ENCODE results near the gene RTEL1. TPM values are rescaled to one million over a fixed set of nuclear protein-coding genes. Genes with fewer than 3 reads are reported as not detected.

RTEL1 gene
- total and polyA plus RNA-seq, 9 of the 15 experiments (the other 6 are each of a cell fraction or from before 2014, with no cell fraction given): 0.36 to 61.0 (median 17.9) TPM

GRCh38 chr20:63657260-63657936 lies 714 bp upstream of the RTEL1 start (continued):
- TF ChIP-seq ZBTB11 (CRISPR knock-in tag; IDR thresholded peaks at IDR 0.05) (peak in 1 of 3 experiments; percentile 95; a peak in 2 of 6 replicates), CREB3 (tag; conservative IDR thresholded peaks at IDR 0.05; ENCODE audit: low read depth) (0 out of 2 replicates have a peak, but pooled peaks have one; percentile 28), SIN3A (IDR thresholded peaks at IDR 0.05; ENCODE audit: borderline replicate concordance in 2 of 2, control insufficient read depth in 1 of 2, low read depth in 2 of 2, low read length in 2 of 2) (peak in 1 of 2 experiments; percentile 30; a peak in 2 of 4 replicates), TBP (optimal IDR thresholded peaks at IDR 0.05; ENCODE audit: low read depth, low read length) (peak; percentile 9), ELK3 (CRISPR knock-in tag; IDR thresholded peaks at IDR 0.05) (no peak), MAZ (CRISPR knock-in tag; conservative IDR thresholded peaks at IDR 0.05 in 1 of 2, IDR thresholded peaks at IDR 0.05 in 1 of 2) (no peak)
- TF ChIP-seq, protein P1, sequence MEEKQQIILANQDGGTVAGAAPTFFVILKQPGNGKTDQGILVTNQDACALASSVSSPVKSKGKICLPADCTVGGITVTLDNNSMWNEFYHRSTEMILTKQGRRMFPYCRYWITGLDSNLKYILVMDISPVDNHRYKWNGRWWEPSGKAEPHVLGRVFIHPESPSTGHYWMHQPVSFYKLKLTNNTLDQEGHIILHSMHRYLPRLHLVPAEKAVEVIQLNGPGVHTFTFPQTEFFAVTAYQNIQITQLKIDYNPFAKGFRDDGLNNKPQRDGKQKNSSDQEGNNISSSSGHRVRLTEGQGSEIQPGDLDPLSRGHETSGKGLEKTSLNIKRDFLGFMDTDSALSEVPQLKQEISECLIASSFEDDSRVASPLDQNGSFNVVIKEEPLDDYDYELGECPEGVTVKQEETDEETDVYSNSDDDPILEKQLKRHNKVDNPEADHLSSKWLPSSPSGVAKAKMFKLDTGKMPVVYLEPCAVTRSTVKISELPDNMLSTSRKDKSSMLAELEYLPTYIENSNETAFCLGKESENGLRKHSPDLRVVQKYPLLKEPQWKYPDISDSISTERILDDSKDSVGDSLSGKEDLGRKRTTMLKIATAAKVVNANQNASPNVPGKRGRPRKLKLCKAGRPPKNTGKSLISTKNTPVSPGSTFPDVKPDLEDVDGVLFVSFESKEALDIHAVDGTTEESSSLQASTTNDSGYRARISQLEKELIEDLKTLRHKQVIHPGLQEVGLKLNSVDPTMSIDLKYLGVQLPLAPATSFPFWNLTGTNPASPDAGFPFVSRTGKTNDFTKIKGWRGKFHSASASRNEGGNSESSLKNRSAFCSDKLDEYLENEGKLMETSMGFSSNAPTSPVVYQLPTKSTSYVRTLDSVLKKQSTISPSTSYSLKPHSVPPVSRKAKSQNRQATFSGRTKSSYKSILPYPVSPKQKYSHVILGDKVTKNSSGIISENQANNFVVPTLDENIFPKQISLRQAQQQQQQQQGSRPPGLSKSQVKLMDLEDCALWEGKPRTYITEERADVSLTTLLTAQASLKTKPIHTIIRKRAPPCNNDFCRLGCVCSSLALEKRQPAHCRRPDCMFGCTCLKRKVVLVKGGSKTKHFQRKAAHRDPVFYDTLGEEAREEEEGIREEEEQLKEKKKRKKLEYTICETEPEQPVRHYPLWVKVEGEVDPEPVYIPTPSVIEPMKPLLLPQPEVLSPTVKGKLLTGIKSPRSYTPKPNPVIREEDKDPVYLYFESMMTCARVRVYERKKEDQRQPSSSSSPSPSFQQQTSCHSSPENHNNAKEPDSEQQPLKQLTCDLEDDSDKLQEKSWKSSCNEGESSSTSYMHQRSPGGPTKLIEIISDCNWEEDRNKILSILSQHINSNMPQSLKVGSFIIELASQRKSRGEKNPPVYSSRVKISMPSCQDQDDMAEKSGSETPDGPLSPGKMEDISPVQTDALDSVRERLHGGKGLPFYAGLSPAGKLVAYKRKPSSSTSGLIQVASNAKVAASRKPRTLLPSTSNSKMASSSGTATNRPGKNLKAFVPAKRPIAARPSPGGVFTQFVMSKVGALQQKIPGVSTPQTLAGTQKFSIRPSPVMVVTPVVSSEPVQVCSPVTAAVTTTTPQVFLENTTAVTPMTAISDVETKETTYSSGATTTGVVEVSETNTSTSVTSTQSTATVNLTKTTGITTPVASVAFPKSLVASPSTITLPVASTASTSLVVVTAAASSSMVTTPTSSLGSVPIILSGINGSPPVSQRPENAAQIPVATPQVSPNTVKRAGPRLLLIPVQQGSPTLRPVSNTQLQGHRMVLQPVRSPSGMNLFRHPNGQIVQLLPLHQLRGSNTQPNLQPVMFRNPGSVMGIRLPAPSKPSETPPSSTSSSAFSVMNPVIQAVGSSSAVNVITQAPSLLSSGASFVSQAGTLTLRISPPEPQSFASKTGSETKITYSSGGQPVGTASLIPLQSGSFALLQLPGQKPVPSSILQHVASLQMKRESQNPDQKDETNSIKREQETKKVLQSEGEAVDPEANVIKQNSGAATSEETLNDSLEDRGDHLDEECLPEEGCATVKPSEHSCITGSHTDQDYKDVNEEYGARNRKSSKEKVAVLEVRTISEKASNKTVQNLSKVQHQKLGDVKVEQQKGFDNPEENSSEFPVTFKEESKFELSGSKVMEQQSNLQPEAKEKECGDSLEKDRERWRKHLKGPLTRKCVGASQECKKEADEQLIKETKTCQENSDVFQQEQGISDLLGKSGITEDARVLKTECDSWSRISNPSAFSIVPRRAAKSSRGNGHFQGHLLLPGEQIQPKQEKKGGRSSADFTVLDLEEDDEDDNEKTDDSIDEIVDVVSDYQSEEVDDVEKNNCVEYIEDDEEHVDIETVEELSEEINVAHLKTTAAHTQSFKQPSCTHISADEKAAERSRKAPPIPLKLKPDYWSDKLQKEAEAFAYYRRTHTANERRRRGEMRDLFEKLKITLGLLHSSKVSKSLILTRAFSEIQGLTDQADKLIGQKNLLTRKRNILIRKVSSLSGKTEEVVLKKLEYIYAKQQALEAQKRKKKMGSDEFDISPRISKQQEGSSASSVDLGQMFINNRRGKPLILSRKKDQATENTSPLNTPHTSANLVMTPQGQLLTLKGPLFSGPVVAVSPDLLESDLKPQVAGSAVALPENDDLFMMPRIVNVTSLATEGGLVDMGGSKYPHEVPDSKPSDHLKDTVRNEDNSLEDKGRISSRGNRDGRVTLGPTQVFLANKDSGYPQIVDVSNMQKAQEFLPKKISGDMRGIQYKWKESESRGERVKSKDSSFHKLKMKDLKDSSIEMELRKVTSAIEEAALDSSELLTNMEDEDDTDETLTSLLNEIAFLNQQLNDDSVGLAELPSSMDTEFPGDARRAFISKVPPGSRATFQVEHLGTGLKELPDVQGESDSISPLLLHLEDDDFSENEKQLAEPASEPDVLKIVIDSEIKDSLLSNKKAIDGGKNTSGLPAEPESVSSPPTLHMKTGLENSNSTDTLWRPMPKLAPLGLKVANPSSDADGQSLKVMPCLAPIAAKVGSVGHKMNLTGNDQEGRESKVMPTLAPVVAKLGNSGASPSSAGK (IDR thresholded peaks at IDR 0.05): peak; percentile 81
